Hepatic stellate cell (primary cell): Measurements from ENCODE around the gene CHP1.
"Not testable (repeated sequence)": the region's sequence is repeated elsewhere in the genome, so short reads cannot be mapped to it uniquely, and the experiment has no call there.

Experiments used
- DNase-seq: peaks from one replicate; pipeline ENCODE4 v3.0.0; 2011; ENCODE audit warnings: low spot score

Gene CHP1

DNA sequence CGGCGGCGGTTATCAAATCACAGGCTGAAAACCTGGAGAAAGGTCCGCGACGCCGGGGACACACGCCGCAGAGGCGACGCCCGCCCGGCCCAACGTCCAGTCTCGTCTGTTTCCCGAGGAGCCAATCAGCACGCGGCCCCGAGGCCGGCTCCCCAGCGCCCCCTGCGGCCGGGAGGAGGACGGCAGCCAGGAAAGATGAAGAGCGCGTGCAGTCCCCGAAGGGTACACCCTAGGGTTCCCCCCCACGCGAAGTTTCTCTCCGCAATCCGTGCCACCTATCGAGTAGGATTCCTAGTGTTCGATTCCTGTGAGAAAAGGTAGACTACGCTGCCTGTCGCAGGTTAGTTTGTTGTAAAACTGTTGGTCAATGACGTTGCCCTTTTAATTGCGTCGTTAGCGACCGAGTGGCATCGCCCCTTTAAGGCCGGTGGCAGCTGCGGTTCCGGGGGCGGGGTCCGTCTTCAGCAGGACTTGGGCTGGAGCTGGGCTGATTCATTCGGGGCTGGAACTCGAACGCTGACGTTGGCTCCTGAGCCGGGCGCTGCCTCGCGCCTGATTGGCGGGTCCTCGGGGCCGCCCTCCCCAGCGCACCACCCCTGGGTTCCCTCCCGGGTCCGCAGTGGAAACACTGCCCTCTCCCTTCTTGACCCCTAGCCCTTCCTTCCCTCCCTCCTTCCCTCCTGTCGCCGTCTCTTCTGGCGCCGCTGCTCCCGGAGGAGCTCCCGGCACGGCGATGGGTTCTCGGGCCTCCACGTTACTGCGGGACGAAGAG is at the start of gene CHP1, which contains the start of gene EXD1:
Gene CHP1, plus strand, starts transcription at position 619 of the 772 bp plus-strand sequence. Its CDS starts 115 bp downstream, at position 734.
Gene EXD1, minus strand, starts transcription at position 108 of the 772 bp plus-strand sequence. CDS start 4,182 bp downstream, outside the sequence.
- peak; percentile 97 for DNase-seq

DNA sequence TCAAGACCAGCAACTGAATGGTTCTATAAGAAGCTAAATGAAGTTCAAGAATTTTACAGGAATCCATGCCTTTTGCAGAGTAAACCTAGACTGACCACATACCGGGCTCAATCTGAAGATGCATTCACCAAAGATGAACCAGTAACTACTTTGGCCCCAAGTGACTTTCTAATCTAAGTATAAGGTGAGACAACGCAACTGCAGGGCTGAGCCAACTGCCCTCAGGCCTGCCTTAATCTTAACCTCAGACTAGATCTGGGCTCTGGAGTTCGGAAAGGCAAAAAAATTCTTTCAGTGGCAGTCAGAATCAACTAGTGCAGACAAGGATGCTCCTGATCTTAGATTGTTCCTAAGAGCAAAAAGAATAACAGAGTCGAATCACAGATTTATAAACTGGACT is 48.8 kb upstream of the CHP1 start:
- DNase-seq: no peak

DNA sequence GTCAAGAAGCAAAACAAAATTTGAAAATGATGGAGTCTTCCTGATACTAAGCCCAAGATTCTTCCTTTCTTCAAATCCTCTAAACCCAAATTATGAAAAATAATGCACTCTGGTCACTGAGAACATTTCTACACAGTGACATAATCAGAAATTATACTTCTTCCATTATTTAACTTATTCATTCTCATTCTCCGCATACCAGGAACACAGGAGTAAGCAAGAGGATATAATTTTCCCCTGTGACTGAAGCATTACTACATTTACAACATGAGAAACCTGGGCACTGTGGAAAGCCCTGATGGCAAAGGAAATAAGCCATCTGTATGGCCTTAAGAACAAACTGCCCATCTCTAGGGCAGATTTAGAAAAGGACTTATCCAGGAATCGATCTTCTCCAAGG is 47.5 kb upstream of the CHP1 start:
- DNase-seq: no peak

DNA sequence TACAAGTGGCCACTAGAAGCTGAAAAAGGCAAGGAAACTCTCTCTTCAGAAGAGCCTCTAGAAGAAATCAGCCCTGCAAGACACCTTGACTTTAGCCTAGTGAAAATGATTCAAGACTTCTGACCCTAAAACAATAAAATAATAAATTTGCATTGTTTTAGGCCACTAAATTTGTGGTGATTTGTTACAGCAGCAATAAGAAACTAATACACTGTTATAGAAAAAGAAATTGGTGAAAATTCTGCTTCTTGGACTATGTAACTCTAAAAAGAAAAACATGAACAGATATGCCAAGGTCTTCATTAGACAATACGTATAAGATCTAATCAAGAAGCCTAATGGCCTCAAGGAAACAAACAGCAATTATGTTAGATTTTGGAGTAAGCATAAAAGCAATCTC is 36.6 kb upstream of the CHP1 start:
- DNase-seq: no peak

DNA sequence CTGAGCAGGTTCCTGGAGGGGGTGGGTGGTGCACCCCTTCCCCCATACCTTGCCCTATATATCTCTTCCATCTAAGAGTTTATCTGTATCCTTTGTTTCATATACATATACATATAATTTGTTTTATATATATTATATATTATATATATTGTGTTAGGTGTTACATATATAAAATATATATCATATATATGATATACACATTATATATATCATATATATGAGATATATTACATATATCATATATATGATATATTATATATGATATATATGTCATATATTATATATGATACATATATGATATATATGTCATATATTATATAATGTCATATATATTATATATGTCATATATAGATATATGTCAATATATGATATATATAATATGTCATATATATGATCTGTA is 31.6 kb upstream of the CHP1 start:
- DNase-seq: no peak

DNA sequence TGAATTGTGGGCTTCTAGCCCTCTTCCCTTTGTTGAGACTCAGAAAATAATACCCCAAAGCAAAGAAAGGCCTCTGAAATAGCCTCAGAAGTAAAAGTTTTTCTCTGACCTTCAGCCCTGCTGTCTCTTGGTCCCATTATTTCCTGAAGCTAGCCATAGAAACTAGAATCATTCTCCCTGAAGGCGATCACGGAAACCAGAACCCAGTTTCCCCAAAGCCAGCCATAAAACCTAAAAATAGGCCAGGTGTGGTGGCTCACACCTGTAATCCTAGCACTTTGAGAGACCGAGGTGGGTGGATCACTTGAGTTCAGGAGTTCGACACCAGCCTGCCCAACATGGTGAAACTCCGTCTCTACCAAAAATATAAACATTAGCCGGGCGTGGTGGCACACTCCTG is 27.7 kb upstream of the CHP1 start:
- DNase-seq: no peak

DNA sequence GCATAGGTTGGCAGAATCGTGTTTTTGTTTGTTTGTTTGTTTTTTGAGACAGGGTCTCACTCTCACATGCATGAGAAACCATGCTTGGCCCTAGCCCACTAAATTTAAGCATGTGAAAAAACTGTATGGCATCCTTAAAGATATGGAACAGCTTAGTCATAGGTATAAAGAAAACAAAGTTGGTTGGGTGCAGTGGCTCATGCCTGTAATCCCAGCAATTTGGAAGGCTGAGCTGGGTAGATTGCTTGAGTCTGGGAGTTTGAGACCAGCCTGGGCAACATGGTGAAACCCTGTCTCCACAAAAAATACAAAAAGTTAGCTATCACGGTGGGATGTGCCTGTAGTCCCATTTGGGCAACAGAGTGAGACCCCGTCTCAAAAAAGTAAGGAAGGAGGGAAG is 25.8 kb upstream of the CHP1 start:
- DNase-seq: no peak

DNA sequence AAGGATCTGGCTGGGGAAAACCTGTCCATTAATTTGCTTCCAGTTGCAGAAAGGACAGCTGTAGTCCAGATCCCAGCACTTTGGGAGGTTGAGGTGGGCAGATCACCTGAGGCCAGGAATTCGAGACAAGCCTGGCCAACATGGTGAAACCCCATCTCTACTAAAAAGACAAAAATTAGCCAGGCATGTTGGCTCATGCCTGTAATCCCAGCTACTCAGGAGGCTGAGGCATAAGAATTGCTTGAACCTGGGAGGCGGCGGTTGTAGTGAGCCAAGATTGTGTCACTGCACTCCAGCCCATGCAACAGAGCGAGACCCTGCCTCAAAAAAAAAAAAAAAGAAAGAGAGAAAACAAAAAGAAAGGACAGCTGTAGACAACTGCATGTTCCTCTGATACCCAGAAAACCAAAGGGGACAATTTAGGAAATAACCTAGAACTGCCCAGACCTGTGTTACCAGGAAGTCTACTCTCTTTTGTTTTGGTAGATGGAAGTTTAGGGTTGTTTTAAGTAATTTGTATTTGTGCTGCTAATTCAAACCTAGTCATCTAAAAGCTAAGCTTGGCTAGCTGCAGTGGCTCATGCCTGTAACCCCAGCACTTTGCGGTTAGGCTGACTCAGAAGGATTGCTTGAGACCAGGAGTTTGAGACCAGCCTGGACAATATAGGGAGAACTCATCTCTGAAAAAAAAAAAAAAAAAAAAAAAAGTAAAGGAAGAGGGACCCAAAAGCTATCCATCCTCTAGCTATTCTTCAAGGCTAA is 23.2 kb upstream of the CHP1 start:
- peak; percentile 40 for DNase-seq

DNA sequence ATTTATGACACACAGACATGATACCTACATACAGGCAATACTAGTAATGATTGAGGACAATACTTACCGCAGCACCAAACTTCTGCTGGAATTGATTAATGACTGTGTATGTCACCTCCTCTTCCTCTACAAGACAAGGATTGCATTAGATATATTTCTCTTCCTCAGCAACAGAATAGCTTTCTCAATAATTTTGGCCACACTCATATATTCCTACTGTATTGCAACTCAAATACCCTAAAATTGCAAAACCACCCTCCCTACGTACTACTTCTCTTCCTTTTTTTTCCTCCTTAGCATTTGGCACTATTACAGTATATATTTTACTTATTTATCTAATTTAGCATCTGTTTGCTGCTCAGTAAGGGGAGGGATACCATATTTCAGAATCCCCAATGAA is 15.4 kb upstream of the CHP1 start:
- DNase-seq: no peak

DNA sequence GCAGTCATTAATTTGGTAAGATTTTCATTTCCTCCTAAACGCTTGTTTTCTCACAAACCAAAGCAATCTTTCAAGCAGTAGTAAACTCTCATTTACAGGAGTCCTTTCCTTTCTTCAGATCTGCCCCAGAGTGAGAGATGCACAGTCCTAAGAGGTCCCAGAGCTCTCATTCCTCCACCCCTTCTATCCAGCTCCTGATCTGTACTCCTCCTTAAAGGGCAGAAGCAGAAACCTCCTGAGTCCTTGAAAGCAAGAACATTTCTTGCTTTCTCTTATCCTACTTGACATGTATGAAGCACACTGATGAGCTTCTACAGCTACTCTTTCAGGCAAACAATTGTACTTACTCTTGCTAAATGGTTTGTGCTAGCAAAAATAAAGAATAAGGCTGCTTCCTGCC is 12.2 kb upstream of the CHP1 start:
- no peak for DNase-seq

DNA sequence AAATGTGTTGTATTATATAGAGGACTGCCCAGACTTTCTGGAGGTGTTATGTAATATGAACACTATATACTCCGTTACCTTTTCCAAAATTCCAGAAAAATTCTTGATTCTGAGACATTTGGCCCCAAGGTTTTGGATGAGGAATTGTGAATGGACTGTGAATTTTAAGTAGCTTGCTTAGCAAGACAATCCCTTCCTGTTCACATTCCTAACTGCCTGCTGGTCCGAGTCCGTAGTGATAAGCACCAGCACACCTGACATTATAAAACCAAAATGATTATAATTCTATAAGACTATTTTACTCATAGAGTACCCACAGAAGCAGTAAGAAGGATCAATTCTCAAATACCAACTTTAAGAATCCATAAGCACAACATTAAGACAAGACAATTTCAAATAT is 11.7 kb upstream of the CHP1 start:
- no peak for DNase-seq

DNA sequence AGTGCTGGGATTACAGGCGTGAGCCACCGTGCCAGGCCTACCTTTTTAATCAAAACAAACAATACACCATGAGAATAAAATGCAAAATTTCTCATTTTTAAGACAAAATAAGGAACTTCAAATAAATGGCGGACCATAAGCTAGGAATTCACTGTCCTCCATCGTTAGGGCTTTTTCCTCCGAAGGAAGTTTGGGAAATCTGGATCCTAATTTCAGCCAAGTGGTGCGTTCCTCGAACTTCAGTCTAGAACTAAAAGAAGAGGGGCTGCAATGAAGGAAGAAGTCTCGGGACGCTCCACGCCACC is 771 bp upstream of the CHP1 start:
- DNase-seq: no peak

DNA sequence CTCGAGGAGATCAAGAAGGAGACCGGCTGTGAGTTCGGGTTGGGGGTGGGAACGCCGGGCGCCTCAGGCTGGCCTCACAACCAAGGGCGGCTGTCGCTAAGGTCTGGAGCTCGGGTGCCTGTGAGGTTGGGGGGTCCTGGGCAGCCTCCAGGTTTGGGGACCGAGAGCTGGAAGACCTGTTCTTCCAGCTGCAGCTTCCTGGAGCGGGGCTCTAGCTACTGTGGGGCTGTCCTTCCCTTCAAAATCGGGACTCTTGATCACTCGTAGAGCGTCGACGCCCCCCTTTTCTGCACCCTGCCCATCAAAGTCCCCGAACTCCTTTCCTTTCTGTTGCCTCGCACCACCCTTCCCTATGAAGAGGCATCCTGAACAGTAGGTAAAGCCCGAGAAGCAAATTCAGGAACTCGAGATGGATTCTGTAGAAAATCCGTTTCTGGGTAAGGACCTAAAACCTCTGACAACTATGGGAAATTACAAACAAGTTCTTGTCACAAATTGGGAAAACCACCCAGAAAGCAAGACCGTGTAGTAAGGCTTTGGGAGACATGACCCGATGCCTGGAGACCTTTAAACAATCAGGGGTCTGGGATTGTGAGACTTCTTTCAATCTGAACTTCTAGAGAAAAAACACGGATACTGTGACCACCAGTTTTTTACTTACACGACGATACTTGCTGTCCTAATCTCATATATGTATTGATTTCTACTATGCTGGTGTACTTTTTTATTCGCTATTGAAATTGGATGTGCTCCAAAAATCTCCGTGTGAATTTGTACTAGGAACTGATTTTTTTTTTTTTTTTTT is 556 bp downstream of the CHP1 start:
- DNase-seq: peak; percentile 9

DNA sequence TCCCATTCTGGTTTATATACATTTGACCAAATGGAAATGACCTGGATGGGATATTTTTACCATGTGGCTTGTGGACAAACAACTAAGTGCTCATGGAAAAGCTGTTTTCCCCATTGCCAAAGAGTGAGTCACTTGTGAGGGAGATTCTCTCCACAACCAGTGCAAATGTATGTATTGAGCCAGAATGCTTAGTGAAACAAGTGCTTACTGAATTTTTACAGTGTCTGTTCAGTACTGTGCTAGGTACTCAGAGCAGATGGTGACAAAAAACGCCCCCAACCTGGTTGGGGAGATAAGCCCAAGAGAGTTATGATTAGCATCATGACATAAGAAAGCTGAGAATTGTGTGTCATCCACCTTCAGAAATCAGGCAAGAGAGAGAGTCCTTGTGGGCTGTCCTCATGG is 2.3 kb downstream of the CHP1 start:
- peak; percentile 56 for DNase-seq

DNA sequence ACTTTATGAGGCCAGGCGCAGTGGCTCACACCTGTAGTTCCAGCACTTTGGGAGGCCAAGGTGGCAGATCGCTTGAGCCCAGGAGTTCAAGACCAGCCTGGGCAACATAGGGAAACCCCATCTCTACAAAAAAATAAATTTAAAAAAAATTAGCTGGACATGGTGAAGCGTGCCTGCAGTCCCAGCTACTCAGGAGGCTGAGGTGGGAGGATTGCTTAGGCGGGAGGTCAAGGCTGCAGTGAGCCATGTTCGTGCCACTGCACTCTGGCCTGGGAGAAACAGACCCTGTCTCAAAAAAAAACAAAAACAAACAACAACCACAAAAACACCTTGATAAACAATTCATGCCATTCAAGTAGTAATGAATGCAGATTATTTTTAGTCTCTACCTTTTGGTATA is 4.2 kb downstream of the CHP1 start:
- not testable (repeated sequence) for DNase-seq

DNA sequence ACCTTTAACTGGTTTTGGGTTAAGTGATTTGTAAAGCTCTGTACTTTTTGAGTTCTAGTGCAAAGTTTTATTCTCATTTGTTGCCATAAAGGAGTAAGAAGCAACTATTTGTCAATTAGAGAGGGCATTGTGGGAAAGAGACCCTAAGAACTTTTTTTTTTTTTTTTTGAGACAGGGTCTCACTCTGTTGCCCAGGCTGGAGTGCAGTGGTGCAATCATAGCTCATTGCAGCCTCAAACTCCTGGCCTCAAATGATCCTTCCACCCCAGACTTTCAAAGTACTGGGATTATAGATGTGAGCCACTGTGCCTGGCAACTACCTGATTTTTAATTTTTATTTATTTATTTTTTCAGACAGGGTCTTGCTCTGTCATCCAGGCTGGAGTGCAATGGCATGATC is 4.9 kb downstream of the CHP1 start:
- DNase-seq: no peak

DNA sequence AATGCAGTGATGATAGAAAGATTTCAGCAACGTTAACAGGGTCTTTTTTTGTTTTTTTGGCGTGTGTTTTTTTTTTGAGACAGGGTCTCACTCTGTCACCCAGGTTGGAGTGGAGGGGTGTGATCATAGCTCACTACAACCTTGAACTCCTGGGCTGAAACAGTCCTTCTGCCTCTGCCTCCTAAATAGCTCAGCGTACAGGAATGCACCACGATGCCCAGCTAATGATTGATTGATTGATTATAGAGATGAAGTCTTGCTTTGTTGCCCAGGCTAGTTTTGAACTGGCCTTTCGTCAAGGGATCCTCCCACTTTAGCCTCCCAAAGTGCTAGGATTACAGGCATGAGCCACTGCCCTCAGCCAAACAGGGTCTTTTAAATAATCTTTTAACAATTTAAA is 7.0 kb downstream of the CHP1 start:
- DNase-seq: no peak

DNA sequence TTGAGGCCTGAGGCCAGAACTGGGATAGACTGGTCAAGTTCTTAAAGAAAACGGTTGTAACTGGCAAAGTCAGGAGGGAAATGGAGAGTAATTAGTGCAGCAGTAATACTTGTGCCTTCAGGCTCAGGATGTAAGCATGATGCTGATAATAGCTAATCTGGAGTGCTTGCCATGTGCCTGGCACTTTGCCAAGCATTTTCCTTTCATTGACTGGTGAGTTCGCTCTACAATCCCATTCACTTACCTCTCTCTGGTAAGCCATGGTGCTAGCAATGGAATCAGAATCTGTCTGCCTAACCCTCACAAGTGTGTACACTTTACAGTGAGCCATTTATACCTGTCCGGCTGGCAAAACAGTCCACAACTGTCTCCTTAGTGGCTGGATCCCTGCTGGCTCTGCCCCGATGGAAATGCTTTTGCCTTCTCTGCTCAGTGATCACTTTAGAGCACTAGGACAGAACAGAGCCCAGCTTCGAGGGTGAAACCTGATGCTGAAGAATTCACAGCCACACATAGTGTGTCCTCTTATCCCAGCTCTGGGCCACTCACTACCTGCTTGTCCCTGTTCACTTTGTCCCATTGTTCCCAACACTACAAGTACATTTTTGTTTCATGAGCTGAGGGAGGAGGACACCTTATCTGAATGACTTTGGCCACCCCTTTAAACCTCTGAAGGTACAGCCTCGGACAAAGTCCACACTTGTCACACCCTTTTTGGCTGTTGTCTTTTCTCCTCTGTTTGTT is 10.3 kb downstream of the CHP1 start:
- no peak for DNase-seq

DNA sequence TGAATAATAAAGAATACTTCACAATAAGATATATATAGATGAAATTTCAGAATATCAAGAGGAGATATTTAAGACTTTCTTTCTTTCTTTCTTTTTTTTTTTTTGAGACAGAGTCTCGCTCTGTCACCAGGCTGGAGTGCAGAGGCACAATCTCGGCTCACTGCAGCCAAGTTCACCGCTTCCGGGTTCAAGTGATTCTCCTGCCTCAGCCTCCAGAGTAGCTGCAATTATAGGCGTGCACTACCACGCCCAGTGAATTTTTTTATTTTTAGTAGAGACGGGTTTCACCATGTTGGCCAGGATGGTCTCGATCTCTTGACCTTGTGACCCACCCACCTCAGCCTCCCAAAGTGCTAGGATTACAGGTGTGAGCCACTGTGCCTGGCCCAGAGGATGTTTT is 19.7 kb downstream of the CHP1 start:
- not testable (repeated sequence) for DNase-seq

DNA sequence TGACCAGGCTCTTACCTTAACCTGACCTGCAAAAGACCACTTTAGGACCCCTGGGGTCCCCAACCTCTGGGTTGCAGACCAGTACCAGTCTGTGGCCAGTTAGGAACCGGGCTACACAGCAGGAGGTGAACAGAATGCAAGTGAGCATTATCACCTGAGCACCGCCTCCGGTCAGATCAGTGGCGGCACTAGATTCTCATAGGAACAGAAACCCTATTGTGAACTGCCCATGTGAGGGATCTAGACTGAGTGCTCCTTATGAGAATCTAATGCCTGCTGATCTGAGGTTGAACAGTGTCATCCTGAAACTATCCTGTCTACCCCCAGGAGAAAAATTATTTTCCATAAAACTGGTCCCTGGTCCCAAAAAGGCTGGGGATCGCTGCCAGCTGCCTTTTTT is 20.3 kb downstream of the CHP1 start:
- no peak for DNase-seq

DNA sequence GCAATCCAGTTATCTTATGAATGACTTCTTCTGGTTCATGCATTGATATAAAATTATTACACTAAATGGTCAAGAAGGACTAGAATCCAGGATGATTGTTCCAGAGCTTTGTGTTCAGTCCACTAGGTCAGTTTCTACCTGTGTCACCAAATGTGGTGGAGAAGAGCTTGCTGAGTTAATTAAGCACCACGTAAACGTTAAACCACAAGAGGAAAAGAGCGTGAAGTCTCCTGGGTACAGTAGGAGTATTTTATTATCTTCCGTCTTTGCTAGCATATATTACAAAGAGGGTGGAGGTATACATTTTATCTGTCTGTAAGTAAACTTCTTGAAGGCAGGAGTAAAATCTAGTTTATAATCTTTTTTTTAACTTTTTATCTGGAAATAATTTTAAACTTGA is 23.5 kb downstream of the CHP1 start:
- no peak for DNase-seq

DNA sequence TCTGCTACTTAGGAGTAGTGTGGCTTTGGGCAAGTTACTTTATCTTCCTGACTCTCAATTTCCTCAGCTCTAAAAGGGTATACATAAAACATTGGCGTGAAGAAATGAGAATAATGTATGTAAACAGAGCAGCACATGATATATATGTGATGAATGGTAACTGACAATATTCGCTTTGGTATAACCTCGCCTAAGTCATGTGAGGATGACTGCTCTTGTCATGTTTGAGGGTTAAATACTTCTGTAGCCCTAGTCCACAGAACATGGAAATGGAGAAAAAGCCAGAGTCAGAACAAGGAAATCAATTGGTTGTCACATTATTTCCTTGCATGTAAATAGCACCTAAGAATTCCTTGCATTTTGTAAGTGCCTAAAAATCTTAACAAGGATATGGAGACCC is 25.0 kb downstream of the CHP1 start:
- DNase-seq: no peak
